CD14-positive monocyte (primary cell): Measurements from ENCODE around the gene OR52E8. TPM values are rescaled to one million over a fixed set of nuclear protein-coding genes. Genes with fewer than 3 reads are reported as not detected.

Experiments
- DNase-seq, 3 donors: peaks; one replicate each; pipeline ENCODE4 v3.0.0-alpha.2; 2011 to 2022
- H2AFZ ChIP-seq: 2 replicates; pipeline ENCODE4 v1.6.0; 2012; ENCODE audit warnings: mild to moderate bottlenecking, low read depth, low read length, inconsistent platforms; ENCODE audit not compliant: insufficient read depth, poor library complexity, severe bottlenecking
- H3K27ac ChIP-seq, 2 donors: 1 replicate in 1 of 2; 2 replicates in 1 of 2; pipeline ENCODE4 v1.5.1; 2012 to 2013; ENCODE audit warnings: low read length in 2 of 2, control low read depth in 1 of 2, inconsistent platforms in 1 of 2, low read depth in 1 of 2, mild to moderate bottlenecking in 1 of 2
- H3K27me3 ChIP-seq, 2 donors: one replicate each; pipeline versions ENCODE4 v1.6.0 to v1.6.1; 2011 to 2013; ENCODE audit warnings: low read length in 2 of 2; ENCODE audit not compliant: control insufficient read depth in 2 of 2, insufficient read depth in 2 of 2
- H3K36me3 ChIP-seq, 2 donors: replicated peaks in 1 of 2; 1 replicate in 1 of 2; 2 replicates in 1 of 2; pipeline versions ENCODE4 v1.5.1 to v1.6.1; 2012 to 2013; ENCODE audit warnings: low read length in 2 of 2, control low read depth in 1 of 2, inconsistent platforms in 1 of 2, mild to moderate bottlenecking in 1 of 2; ENCODE audit not compliant: insufficient read depth in 2 of 2, control insufficient read depth in 1 of 2
- H3K4me1 ChIP-seq, 2 donors: 1 replicate in 1 of 2; 2 replicates in 1 of 2; pipeline versions ENCODE4 v1.5.1 to v1.6.1; 2012 to 2013; ENCODE audit warnings: low read length in 2 of 2, control low read depth in 1 of 2, inconsistent platforms in 1 of 2, mild to moderate bottlenecking in 1 of 2, moderate library complexity in 1 of 2; ENCODE audit not compliant: insufficient read depth in 2 of 2, control insufficient read depth in 1 of 2
- H3K4me2 ChIP-seq: replicated peaks from 2 replicates; pipeline ENCODE3; 2012; ENCODE audit warnings: low read length, moderate library complexity, mild to moderate bottlenecking; ENCODE audit not compliant: poor library complexity, severe bottlenecking; ENCODE audit errors: extremely low read depth
- H3K4me3 ChIP-seq, 3 experiments: fragments of 200-600 bp in 1 of 3; sonication (generic) in 1 of 3; replicated peaks in 1 of 3; 1 replicate in 2 of 3; 2 replicates in 1 of 3; pipeline ENCODE4 v1.5.1; 2011 to 2013; ENCODE audit warnings: low read length in 3 of 3, mild to moderate bottlenecking in 3 of 3, control low read depth in 2 of 3, low read depth in 2 of 3, inconsistent platforms in 1 of 3, moderate library complexity in 1 of 3
- H3K79me2 ChIP-seq: 2 replicates; pipeline ENCODE4 v1.6.0; 2012; ENCODE audit warnings: mild to moderate bottlenecking, control low read depth, inconsistent platforms, low read length, moderate library complexity; ENCODE audit not compliant: insufficient read depth
- H3K9ac ChIP-seq: 2 replicates; pipeline ENCODE4 v1.6.0; 2017; ENCODE audit warnings: low read length, mild to moderate bottlenecking; ENCODE audit not compliant: insufficient read depth, poor library complexity, severe bottlenecking
- H3K9me3 ChIP-seq, 2 donors: replicated peaks in 1 of 2; 1 replicate in 1 of 2; 2 replicates in 1 of 2; pipeline versions ENCODE4 v1.5.1 to v1.6.1; 2012 to 2013; ENCODE audit warnings: low read length in 2 of 2, control low read depth in 1 of 2; ENCODE audit not compliant: control insufficient read depth in 1 of 2, insufficient read depth in 1 of 2
- H4K20me1 ChIP-seq: 2 replicates; pipeline ENCODE4 v1.6.0; 2012; ENCODE audit warnings: mild to moderate bottlenecking, low read length, control low read depth, moderate library complexity; ENCODE audit not compliant: insufficient read depth
- H3K27ac Mint-ChIP-seq, 7 donors: one replicate each; pipeline ENCODE4 v1.8.0; 2020; ENCODE audit warnings: mild to moderate bottlenecking in 7 of 7, mixed read lengths in 7 of 7, moderate library complexity in 6 of 7, inconsistent platforms in 2 of 7
- H3K27me3 Mint-ChIP-seq, 3 donors: one replicate each; pipeline ENCODE4 v1.8.0; 2021 to 2022; ENCODE audit warnings: low read depth in 3 of 3, mild to moderate bottlenecking in 3 of 3, mixed read lengths in 3 of 3, moderate library complexity in 3 of 3, inconsistent platforms in 1 of 3
- H3K36me3 Mint-ChIP-seq, 2 donors: one replicate each; pipeline ENCODE4 v1.8.0; 2020; ENCODE audit warnings: mixed read lengths in 2 of 2, inconsistent platforms in 1 of 2, mild to moderate bottlenecking in 1 of 2
- H3K4me1 Mint-ChIP-seq: one replicate; pipeline ENCODE4 v1.8.0; 2020; ENCODE audit warnings: mild to moderate bottlenecking, mixed read lengths
- H3K4me3 Mint-ChIP-seq, 2 donors: one replicate each; pipeline ENCODE4 v1.8.0; 2020; ENCODE audit warnings: mild to moderate bottlenecking in 2 of 2, mixed read lengths in 2 of 2, moderate library complexity in 1 of 2
- H3K9me3 Mint-ChIP-seq, 7 donors: one replicate each; pipeline ENCODE4 v1.8.0; 2020 to 2022; ENCODE audit warnings: mixed read lengths in 7 of 7, mild to moderate bottlenecking in 6 of 7, moderate library complexity in 6 of 7, inconsistent platforms in 2 of 7
- WGBS: methylation state at CpG from one replicate; pipeline ENCODE4 v1.1.5; 2013; ENCODE audit warnings: missing lambda C conversion rate; ENCODE audit not compliant: insufficient coverage; 5-methylcytosine and 5-hydroxymethylcytosine counted together
- intact Hi-C, 2 donors: fragments of 100-400 bp; cut with micrococcal nuclease; formaldehyde crosslinking; loops; one replicate each; pipeline versions ENCODE4 v1.15.0 to v1.15.1; 2023
- polyA plus RNA-seq, 3 donors: library from polyadenylated mRNA; depleted of rRNA in 1 of 3; unstranded in 2 of 3; stranded (reverse) in 1 of 3; fragments of 300-500 nt in 2 of 3; fragments of >200 nt in 1 of 3; fragmentation: Illumina TruSeq in 2 of 3; gene quantifications; 1 replicate in 2 of 3; 2 replicates in 1 of 3; pipeline ENCODE4 v1.2.3, GENCODE V29; 2012 to 2021
- TF ChIP-seq, protein P1 (sequence below): fragments of 200-600 bp; IDR thresholded peaks from one replicate; pipeline ENCODE4 v1.8.0; 2022; ENCODE audit warnings: antibody characterized with exemption, mild to moderate bottlenecking

OR52E8 gene
- polyA plus RNA-seq, 3 donors: not detected

DNA sequence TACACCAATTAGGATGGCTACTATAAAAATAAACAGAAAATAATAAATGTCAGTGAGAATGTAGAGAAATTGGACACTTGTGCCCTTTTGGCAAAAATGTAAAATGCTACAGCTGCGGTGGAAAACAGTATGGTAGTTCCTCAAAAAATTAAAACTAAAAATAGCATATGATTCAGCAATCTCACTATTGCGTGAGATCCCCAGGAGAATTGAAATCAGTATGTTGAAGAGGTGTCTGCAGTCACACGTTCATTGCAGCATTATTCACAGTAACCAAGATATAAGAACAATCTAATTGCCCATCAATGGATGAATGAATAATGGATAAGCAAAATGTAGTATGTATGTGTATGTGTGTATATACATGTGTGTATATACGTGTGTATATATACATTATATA lies 42.0 kb downstream of the OR52E8 start:
- no peaks in the 10 kb centered on the region for H3K36me3 ChIP-seq
- H3K4me1 ChIP-seq: peaks cover 24 to 37% of the 10 kb centered on the region in 2 donors
- no peaks in the 10 kb centered on the region for H3K27me3 Mint-ChIP-seq
- H3K36me3 Mint-ChIP-seq: no peaks in the 10 kb centered on the region
- no peak overlapping the region for H2AFZ ChIP-seq
- H3K4me1 Mint-ChIP-seq: peaks cover 32% of the 10 kb centered on the region
- H4K20me1 ChIP-seq: no peaks in the 10 kb centered on the region
- H3K79me2 ChIP-seq: no peaks in the 10 kb centered on the region
- no CpG with 5 or more reads among the region's 4 CpGs for WGBS
- peak overlapping the region in 1 of 2 donors; percentile 73 for H3K27ac ChIP-seq
- peak overlapping the region; percentile 47 for H3K4me2 ChIP-seq
- DNase-seq: peak; percentile 81 to 91 (median 86)
- TF ChIP-seq, protein P1, sequence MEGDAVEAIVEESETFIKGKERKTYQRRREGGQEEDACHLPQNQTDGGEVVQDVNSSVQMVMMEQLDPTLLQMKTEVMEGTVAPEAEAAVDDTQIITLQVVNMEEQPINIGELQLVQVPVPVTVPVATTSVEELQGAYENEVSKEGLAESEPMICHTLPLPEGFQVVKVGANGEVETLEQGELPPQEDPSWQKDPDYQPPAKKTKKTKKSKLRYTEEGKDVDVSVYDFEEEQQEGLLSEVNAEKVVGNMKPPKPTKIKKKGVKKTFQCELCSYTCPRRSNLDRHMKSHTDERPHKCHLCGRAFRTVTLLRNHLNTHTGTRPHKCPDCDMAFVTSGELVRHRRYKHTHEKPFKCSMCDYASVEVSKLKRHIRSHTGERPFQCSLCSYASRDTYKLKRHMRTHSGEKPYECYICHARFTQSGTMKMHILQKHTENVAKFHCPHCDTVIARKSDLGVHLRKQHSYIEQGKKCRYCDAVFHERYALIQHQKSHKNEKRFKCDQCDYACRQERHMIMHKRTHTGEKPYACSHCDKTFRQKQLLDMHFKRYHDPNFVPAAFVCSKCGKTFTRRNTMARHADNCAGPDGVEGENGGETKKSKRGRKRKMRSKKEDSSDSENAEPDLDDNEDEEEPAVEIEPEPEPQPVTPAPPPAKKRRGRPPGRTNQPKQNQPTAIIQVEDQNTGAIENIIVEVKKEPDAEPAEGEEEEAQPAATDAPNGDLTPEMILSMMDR: no peak
- peak overlapping the region in 1 of 2 donors; percentile 65 for H3K4me3 Mint-ChIP-seq
- peak overlapping the region in 1 of 3 experiments; percentile 10 for H3K4me3 ChIP-seq
- H3K27ac Mint-ChIP-seq: peak overlapping the region; percentile 20 to 79 (median 44)
- no peaks in the 10 kb centered on the region for H3K27me3 ChIP-seq
- H3K9me3 Mint-ChIP-seq: peaks cover 0 to 8% (median 2%) of the 10 kb centered on the region in 7 donors
- H3K9me3 ChIP-seq: peaks cover 0 to 4% of the 10 kb centered on the region in 2 donors
- intact Hi-C loops: loop anchor here in 1 of 2 donors (5.0 kb wide), 1 partner anchor 128 kb away; the partner anchor contains the start of genes TRIM22 and TRIM5
- no peak overlapping the region for H3K9ac ChIP-seq

DNA sequence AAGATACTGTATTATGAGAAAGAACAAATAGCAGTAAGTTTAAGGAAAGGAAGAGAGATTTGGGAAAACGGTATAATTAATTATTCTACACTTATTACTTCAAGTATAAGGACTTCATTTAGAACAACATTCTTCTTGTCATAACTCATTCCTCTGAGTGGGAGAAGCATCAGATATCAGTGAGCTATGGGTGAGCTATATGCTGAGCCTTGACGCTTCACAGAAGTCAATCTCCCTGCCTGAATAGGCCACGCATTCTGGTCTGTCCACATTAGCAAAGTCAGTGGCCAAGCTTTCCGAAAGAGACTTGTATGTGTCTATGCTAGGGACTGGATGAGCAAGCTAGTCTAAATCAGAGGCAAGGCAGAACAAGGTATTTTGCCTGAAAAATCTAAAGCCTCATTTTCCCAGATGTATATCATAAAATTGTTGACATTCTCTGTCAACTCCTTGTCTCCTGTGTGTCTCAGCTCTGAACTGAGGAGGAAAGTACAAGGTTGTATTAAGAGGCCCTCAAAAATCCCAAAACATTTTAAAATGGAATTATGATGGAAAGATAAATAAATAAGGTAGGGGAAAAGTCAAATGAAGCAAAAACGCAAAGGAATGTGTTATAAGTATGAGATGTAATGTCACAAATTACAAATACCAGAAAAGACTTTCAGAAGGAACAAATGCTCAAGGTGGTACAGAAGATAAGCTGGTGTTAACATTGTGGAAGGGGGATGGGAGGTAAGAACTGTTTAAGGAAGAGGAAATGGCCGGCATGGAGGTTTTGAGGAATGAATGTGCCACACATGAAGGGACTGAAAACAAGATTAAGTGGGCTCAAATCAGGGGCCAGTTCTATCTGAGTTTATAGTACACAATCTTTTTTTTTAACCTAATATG lies 47.3 kb downstream of the OR52E8 start:
- H3K4me3 ChIP-seq: no peak overlapping the region
- no peaks in the 10 kb centered on the region for H3K36me3 ChIP-seq
- peaks cover 12 to 28% of the 10 kb centered on the region in 2 donors for H3K4me1 ChIP-seq
- intact Hi-C loops: loop anchor here (5.0 to 10.0 kb wide), 3 partner anchors 205 to 685 kb away; no protein-coding TSS in a partner anchor
- H3K9me3 Mint-ChIP-seq: peaks cover 0 to 3% (median 0%) of the 10 kb centered on the region in 7 donors
- peak overlapping the region in 1 of 7 donors; percentile 17 for H3K27ac Mint-ChIP-seq
- no peaks in the 10 kb centered on the region for H3K79me2 ChIP-seq
- H3K4me2 ChIP-seq: no peak overlapping the region
- H3K4me1 Mint-ChIP-seq: peaks cover 29% of the 10 kb centered on the region
- peak in 1 of 3 donors; percentile 14 for DNase-seq
- H3K9ac ChIP-seq: no peak overlapping the region
- peaks cover 0 to 5% (median 2%) of the 10 kb centered on the region in 3 donors for H3K27me3 Mint-ChIP-seq
- H3K4me3 Mint-ChIP-seq: no peak overlapping the region
- H3K36me3 Mint-ChIP-seq: no peaks in the 10 kb centered on the region
- no peaks in the 10 kb centered on the region for H4K20me1 ChIP-seq
- no peaks in the 10 kb centered on the region for H3K9me3 ChIP-seq
- H3K27ac ChIP-seq: peak overlapping the region in 1 of 2 donors; percentile 77
- H2AFZ ChIP-seq: peak overlapping the region; percentile 90
- WGBS: 100% methylated on average over 1 of the region's 6 CpGs
- TF ChIP-seq, protein P1: no peak
- H3K27me3 ChIP-seq: no peaks in the 10 kb centered on the region
